Activated CD8-positive, alpha-beta memory T cell treated with anti-CD3 and anti-CD28 coated beads, Interleukin-2, amount 50 U/mL, for 48 hours (primary cell): ENCODE measurements around the gene UBE2M.
"Not testable (repeated sequence)": the region's sequence is repeated elsewhere in the genome, so short reads cannot be mapped to it uniquely, and the experiment has no call there.

Experiments
- DNase-seq: peaks from one replicate; pipeline ENCODE4 v3.0.0-alpha.2; 2020

UBE2M gene

DNA sequence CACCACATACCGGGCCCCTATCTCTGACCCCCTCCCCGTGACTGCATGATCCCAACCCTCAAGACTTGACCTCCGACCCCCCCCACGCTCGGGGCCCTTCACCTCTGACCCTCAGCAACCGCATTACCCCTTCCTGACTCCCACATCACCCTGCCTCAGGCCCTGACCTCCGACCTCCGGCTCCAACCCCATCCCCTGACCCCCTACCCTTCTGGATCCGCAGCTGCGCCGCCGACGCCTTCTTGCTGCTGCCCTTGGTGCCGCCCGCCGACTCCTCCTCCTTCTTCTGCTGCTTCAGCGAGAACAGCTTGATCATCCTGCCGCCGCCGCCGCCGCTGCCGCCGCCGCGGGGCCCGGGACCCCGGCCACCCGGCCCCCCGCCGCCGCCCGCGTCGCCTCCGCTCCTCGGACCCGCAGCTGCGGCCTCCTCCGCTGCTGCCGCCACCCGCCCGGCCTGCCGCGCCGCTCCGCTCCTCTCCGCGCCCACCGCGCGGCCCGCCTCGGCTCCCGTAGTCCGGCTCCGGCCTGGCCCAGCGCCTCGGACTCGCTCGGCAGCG, at the start of gene UBE2M:
Gene UBE2M, minus strand, starts transcription at position 546 of the 557 bp plus-strand sequence. Its CDS starts 230 bp downstream, at position 316.
- peak; percentile 79 for DNase-seq

DNA sequence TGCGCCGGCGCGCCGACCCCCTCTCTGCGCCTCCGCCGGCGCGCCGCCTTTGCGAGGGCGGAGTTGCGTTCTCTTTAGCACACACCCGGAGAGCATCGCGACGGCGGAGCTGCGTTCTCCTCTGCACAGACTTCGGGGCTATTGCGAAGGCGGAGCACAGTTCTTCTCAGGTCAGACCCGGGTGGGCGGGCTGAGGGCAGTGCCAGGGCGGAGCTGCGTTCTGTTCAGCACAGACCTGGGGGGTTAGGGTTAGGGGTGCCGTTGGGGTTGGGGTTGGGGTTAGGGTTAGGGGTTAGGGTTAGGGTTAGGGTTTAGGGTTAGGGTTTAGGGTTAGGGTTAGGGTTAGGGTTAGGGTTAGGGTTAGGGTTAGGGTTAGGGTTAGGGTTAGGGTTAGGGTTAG, 48.8 kb upstream of the UBE2M start:
- not testable (repeated sequence) for DNase-seq

DNA sequence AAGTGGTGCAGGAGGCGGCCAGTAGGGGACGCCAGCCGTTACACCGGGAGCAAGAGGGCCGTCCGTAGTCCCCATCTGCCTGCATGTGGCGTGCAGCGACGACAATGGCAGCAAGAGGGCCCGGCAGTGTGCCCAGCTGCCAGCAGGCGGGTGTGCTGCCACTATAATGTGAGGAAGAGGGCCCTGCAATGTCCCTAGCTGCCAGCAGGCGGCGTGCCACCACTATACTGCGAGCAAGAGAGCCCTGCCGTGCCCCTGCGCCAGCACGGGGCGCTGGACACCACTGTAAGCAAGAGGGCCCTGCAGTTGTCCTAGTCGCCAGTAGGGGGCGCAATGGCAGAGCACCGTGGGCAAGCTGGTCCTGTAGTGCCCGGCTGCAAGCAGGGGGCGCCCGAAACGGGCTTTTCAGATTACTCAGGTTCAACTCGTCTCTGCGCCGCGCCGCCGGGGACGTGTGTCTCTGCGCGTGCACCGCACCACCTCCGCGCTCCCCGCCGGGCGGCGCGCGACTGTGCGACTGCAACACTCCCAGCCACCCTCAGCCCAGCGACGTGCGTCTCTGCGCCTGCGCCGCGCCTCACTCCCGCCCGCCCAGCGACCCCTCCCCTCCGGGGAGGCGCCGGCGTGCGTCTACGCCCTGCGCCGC, 48.0 kb upstream of the UBE2M start:
- DNase-seq = not testable (repeated sequence)

GRCh38 chr19:58586133-58586765, 27.8 kb upstream of the UBE2M start:
- no peak for DNase-seq

DNA sequence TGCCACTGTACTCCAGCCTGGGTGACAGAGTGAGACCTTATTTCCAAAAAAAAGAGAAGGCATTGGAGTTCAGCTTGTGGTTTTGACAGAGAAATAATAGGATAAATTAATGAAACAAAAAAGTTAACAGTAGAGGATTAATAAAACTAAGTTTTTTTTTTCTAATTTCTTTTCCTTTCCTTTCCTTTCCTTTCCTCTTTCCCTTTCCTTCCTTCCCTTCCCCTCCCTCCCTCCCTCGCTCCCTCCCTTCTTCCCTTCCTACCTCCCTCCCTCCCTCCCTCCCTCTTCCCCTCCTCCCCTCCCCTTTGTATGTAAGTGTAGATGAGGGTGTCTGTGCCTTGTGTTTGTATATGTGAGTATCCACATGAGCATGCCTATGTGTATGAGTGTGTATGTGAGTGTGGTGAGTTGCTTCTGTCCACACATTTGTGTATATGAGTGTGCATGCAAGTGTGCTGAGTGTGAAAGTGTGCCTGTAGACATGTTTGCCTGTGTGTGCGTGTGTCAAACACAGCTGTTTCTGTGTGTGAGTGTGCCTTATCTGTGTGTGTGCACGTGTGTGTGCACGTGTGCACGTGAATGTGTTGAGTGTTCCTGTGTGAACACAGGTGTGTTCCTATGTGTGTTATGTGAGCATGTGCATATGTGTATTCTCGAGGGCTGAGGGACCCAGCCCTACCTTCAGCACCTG, 27.2 kb upstream of the UBE2M start:
- DNase-seq = no peak

GRCh38 chr19:58584498-58585441, 26.4 kb upstream of the UBE2M start:
- DNase-seq = no peak

GRCh38 chr19:58582985-58583384, 24.6 kb upstream of the UBE2M start:
- no peak for DNase-seq

DNA sequence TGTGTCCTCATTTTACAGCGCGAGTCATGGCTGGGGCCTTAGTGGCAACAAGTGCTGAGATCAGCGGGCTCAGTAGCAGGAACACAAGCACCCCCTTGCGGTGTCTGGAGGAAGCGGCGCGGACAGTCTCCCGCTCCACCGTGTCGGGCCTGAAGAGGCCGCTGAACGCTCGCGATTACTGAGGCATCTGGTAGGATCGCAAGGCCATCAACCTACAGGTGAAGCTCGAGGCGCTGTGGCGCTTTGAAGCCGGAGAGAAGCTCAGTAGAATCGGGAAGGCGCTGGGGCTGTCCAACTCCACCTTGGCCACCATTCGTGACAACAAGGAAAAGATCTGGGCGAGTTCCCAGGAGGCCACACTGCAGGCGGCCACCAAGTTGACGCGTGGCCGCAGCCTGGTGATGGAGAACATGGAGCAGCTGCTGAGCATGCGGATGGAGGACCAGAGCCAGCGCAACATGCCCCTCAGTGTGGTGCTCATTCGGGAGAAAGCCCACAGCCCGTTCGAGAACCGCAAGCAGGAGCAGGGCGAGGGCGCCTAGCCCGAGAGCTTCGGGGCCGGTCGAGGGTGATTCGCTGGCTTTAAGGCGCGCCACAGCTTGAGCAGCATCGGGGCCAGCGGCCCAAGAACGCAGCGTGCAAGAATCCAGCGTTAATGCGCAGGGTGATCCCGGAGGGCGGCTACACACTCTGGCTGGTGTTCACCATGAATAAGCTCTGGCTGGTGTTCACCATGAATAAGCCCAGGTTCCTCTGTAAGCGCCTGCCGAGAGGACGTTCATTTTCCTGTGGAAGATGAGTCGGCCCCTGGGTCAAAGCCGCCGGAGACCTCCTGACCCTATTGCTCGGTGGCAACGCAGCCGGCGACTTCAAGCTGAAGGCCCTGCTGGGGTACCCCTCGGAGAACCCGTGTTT, 23.1 kb upstream of the UBE2M start:
- DNase-seq = peak; percentile 94

GRCh38 chr19:58579473-58580142, 21.2 kb upstream of the UBE2M start:
- peak; percentile 32 for DNase-seq

DNA sequence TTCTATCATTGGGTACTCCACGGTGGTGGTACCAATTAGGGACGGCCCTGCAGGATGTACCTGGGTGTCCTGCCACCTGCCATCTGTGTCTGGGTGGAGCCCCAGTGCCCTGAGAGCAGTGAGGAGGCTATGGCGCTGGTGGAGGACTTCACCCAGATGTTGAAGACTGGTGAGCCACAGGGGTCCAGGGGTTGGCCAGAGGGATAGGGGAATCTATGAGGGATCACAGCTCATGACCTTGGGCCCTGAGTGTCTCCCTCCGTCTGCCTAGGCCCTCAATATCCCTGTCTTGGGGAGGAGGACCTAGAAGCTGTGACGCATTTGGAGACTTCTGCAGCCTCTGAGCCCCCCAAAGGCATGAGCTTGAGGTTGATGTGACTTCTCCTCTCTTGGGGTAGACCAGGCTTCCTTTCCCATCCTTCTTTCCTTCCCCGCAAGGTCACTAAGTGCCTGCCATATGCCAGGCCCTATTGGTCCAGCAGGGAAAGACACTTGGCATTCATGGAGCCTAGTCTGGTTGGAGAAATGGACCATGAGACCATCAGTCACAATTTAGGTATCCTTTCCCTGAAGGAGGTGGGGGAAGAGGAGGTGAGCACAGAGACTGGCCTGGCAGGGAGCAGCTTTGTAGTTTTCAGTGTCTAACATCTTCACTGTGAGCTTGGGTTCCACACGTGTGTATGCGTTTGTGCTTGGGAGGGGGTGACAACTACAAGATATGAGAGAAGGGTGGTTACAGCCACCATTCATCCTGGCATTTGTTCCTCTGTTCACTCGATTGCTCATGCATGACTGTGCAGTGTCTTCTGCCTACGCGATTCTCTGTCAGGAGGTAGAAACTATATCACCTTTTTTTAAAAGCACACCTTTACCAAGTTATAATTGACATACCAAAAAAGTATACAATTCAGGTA, 19.9 kb upstream of the UBE2M start:
- peak; percentile 56 for DNase-seq

DNA sequence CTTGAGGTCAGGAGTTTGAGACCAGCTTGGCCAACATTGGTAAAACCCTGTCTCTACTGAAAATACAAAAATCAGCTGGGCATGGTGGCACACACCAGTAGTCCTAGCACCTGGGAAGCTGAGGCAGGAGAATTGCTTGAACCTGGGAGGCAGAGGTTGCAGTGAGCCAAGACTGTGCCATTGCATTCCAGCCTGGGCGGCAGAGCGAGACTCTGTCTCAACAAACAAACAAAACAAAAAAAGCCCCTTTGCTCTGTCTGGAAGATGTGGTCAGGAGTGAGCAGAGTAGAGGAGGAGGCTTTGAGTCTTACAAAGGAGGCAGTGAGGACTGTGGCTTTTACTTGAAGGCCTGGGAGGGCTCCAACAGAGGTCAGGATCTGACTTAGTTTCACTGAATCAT, 19.2 kb upstream of the UBE2M start:
- peak; percentile 42 for DNase-seq

DNA sequence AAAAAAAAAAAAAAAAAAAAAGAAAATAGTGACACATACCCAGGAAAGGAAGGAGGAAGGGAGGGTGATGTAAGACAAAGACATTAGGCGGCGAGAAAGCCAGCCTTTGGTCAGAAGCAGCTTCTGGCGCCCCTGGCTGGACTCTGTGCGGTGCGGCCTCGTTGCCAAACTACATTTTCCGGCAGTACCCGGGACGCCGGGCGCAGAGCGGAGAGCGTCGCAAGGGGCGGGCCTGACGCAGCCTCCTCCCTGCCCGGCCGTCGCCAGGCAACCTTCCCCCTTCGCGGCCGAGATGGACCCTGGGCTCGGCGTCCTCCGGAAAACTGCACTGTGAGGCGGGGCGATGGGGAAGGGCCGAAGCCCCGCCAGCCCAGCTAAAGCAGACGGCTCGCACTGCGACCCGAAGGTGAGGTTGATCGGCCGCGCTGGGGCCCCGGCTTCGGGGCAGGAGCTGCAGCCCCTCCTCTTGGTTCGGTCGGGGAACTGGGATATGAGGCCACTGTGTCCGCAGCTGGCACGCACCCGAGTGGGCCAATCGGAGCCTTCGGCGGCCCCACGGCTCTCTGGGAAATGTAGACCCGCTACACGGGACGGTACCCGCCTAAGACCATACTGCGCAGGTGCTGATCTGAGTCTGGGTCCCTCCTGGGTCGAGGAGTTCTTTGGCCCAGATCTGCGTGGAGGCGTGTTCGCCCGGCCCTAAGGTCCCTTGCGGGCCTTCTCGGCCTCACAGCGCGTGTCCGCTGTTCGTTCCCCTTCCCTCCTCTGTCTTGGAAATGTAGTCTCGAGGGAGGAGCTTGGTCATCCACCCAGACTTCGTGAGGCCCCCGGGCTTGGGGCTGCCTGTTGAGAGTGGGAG, 17.0 kb upstream of the UBE2M start:
- DNase-seq = peak; percentile 91

GRCh38 chr19:58573658-58574164, 15.3 kb upstream of the UBE2M start:
- no peak for DNase-seq

- peak; percentile 99 for DNase-seq
These were observed 14.6 kb upstream of the UBE2M start, which contains the start of gene MZF1 for GRCh38 chr19:58572818-58573657. MZF1 (minus strand) TSS chr19:58573335; CDS start chr19:58571389, 1,946 bp downstream.

GRCh38 chr19:58572026-58572817, 13.8 kb upstream of the UBE2M start:
- no peak for DNase-seq

DNA sequence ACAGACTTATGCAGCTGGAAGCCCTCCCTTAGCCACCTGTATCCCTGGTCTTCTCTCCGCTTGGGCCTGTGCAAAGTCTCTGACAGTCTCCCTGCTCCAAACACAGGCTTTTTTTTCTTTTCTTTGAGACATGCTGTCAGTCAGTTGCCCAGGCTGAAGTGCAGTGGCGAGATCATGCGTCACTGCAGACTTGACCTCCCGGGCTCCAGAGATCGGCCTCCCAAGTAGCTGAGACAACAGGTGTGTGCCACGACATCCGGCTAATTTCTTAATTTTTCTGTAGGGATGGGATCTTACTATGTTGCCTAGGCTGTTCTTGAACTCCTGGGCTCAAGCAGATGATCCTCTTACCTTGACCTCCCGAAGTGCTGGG, 13.2 kb upstream of the UBE2M start:
- no peak for DNase-seq
